T-helper 1 cell treated with Interleukin-12 subunit alpha and Interleukin-12 subunit beta and Interleukin-4 antibody, amounts not matched to agents 30 μg/mL and 1 μg/mL, for 36 hours (primary cell): ENCODE results near the gene CRLF2.
"Not testable (repeated sequence)": the region's sequence is repeated elsewhere in the genome, so short reads cannot be mapped to it uniquely, and the experiment has no call there.

Experiments
- H3K27ac Mint-ChIP-seq: one replicate; pipeline ENCODE4 v1.8.0; 2021; ENCODE audit warnings: mild to moderate bottlenecking, mixed read lengths
- H3K27me3 Mint-ChIP-seq: one replicate; pipeline ENCODE4 v1.8.0; 2021; ENCODE audit warnings: low read depth, mixed read lengths
- H3K36me3 Mint-ChIP-seq: one replicate; pipeline ENCODE4 v1.8.0; 2021; ENCODE audit warnings: low read depth, mixed read lengths
- H3K4me1 Mint-ChIP-seq: one replicate; pipeline ENCODE4 v1.8.0; 2021; ENCODE audit warnings: low read depth, mixed read lengths
- H3K4me3 Mint-ChIP-seq: one replicate; pipeline ENCODE4 v1.8.0; 2021; ENCODE audit warnings: mild to moderate bottlenecking, moderate library complexity, mixed read lengths
- H3K9me3 Mint-ChIP-seq: one replicate; pipeline ENCODE4 v1.8.0; 2021; ENCODE audit warnings: mixed read lengths

The CRLF2 gene

DNA sequence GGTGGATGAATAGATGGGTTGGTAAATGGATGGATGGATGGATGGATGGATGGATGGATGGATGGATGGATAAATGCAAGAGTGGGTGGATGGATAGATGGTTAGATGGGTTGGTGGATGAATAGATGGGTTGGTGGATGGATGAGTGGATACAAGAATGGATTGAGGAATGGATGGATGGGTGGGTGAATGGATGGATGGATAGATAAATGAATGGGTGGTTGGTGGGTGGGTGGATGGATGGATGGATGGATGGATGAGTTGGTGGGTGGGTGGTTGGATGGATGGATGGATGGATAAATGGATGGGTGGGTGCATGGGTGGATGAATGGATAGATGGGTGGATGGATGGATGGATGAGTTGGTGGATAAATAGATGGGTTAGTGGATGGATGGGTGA is 13.8 kb upstream of the CRLF2 start:
- Mint-ChIP-seq H3K4me3 (no peak overlapping the region), H3K9me3 (peaks cover 40% of the 10 kb centered on the region), H3K4me1 (peaks cover 9% of the 10 kb centered on the region), H3K27me3 (no peaks in the 10 kb centered on the region), H3K36me3 (peaks cover 3% of the 10 kb centered on the region), H3K27ac (peak overlapping the region; percentile 28)

DNA sequence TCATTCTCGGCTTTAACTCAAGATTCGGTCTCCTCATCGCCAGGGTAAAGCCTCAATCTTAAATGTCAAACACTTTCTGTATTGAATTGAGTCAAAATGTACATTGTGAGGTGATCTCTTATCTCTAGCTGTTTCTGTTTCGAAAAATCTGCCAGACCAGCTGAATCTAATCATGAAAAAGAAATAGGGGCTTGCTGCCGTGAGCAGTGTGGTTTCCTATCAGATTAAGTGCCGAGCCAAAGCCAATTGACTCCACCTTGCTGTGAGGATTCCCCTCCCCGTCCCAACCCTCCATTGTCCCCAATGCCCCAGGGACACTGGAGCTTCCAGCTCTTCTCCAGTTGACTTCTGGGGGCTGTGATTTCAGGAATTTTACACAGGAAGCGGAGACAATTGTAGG is 12.5 kb upstream of the CRLF2 start:
- Mint-ChIP-seq H3K4me3 (no peak overlapping the region), H3K27ac (no peak overlapping the region), H3K27me3 (no peaks in the 10 kb centered on the region), H3K9me3 (peaks cover 40% of the 10 kb centered on the region), H3K36me3 (peaks cover 3% of the 10 kb centered on the region), H3K4me1 (peaks cover 9% of the 10 kb centered on the region)

DNA sequence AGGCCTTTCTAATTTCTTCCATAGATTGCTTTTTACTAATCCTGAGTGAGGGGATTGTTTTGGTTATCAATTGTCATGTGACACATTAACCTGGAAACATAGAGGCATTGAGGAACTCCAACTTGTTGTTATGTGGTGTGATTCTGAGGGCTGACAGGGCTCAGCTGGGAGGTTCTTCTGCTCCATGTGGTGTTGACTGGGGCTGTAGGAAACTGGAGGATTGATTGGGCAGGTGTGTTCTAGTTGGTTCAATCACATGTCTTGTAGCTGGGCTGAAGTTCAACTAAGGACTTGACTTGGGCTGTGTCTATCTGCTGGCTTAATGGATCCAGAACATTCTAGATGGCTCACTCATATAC is 10.8 kb upstream of the CRLF2 start:
- Mint-ChIP-seq H3K4me3 (no peak overlapping the region), H3K9me3 (peaks cover 36% of the 10 kb centered on the region), H3K27me3 (no peaks in the 10 kb centered on the region), H3K36me3 (peaks cover 3% of the 10 kb centered on the region), H3K27ac (no peak overlapping the region), H3K4me1 (peaks cover 3% of the 10 kb centered on the region)

DNA sequence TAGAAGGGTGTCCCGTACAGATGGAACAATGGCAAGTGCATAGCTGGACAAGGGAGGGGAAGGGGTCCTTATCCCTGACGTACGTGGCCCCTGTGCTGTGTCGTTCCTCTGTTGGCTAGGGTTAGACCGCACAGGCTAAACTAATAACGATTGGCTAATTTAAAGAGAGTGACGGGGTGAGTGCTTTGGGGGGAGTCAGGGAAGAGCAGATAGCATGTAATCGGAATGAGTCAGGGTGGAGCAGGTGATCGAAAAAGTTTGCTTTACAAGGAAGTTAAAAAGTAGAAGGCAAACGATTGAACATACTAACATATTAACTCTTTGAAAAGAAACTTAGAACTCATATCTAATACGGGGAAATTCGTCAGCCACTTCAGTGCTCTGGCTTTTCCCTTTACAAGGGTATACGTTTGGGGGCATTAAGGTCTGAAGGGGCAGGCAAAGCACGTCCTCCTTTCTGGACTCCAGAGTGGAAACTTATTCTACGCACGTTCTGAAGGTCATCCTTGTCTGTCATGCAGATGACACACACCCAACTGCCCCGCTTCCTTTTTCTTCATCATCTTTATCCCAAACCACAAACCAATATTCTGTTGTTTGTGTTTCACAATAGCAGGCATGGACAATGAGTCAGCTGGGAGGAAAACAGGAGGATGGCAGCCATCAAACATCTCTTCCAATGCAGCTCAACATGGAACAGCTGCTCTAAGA is 10.2 kb upstream of the CRLF2 start:
- H3K4me3 Mint-ChIP-seq, result no peak overlapping the region
- no peaks in the 10 kb centered on the region for H3K27me3 Mint-ChIP-seq
- H3K36me3 Mint-ChIP-seq, result peaks cover 3% of the 10 kb centered on the region
- H3K4me1 Mint-ChIP-seq, result peaks cover 3% of the 10 kb centered on the region
- H3K9me3 Mint-ChIP-seq, result peaks cover 35% of the 10 kb centered on the region
- no peak overlapping the region for H3K27ac Mint-ChIP-seq

DNA sequence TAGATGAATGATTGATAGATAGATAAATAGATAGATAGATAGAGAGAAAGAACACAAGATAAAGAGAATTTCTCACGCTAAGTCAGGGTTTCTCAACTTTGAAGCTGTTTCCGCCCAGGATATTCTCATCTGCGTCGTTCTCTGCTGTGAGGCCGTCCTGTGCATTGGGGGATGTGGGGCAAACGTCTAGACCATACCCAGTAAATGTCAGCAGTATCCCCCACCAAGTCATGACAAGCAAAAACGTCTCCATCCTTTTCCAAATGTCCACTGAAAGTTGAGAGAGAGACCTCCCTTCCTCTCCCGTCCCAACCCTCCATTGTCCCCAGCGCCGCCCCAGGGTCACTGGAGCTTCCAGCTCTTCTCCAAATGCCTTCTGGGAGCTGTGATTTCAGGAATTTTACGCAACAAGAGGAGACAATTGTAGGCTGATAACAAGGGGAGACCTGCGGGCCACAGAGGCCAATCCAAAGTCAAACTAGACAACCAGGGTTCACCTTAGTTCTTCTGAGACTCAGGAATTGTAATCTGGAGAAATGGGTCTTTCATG is 8.9 kb upstream of the CRLF2 start:
- peaks cover 3% of the 10 kb centered on the region for H3K36me3 Mint-ChIP-seq
- H3K9me3 Mint-ChIP-seq, result peaks cover 24% of the 10 kb centered on the region
- no peaks in the 10 kb centered on the region for H3K27me3 Mint-ChIP-seq
- no peak overlapping the region for H3K4me3 Mint-ChIP-seq
- no peak overlapping the region for H3K27ac Mint-ChIP-seq
- peaks cover 3% of the 10 kb centered on the region for H3K4me1 Mint-ChIP-seq

DNA sequence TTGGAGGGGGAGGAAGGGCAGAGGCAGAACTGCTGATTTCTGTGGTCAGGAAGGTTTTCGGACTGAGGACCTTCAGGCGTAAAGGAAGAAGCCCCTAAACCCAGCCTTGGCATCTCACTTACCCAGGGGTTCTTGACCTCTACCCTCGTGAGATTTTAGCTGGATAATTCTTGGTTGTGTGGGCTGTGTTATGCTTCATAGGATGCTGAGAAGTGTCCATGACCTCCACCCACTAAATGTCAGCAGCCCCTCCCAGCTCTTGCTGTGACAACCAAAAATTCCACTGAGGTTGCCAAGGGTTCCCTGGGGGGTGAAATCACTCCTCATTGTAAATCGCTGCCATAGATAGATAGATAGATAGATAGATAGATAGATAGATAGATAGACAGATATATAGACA is 5.8 kb upstream of the CRLF2 start:
- Mint-ChIP-seq H3K27ac (no peak overlapping the region), H3K36me3 (peaks cover 2% of the 10 kb centered on the region), H3K9me3 (peaks cover 10% of the 10 kb centered on the region), H3K4me3 (no peak overlapping the region), H3K27me3 (no peaks in the 10 kb centered on the region), H3K4me1 (peaks cover 8% of the 10 kb centered on the region)

DNA sequence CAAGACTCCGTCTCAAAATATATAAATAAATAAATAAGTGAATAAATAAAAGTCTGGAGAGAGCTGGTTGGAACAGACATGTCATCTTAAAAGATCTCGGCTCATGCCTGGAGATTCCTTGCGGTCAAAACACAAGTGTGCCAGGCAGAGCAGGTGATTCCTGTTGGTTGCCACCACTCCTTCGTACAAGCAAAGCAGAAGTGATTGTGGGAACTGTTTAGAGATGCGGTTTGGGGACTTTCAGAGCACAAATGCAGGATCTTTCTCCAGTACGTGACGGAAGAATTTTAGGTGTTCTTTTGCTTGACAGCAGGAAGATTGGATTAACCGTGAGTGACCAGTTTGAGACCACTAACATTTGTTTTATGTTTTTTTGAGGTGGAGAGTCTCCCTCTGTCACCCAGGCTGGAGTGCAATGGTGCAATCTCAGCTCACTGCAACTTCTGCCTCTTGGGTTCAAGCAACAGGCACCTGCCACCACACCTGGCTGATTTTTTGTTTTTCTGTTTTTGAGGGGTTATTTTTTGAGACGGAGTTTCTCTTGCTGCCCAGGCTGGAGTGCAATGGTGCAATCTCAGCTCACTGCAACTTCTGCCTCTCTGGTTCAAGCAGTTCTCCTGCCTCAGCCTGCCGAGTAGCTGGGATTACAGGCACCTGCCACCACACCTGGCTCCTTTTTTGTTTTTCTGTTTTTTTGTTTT is 2.8 kb upstream of the CRLF2 start:
- H3K27me3 Mint-ChIP-seq, result peaks cover 3% of the 10 kb centered on the region
- peaks cover 21% of the 10 kb centered on the region for H3K4me1 Mint-ChIP-seq
- H3K36me3 Mint-ChIP-seq, result peaks cover 9% of the 10 kb centered on the region
- H3K9me3 Mint-ChIP-seq, result peaks cover 11% of the 10 kb centered on the region
- H3K4me3 Mint-ChIP-seq, result peak overlapping the region; percentile 40
- no peak overlapping the region for H3K27ac Mint-ChIP-seq

DNA sequence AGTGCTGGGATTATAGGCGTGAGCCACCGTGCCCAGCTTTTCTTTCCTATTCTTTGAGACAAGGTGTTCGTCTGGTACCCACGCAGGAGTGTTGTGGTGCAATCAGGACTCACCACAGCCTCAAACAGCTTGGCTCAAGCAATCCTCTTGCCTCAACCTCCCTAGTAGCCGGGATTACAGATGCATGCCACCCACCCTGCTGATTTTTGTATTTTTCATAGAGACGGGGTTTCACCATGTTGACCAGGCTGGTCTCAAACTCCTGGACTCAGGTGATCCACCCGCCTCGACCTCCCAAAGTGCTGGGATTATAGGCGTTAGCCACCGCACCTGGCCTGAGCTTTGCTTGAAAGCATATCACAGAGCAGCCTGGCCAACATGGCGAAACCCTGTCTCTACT is 1.5 kb upstream of the CRLF2 start:
- Mint-ChIP-seq H3K27me3 (peaks cover 3% of the 10 kb centered on the region), H3K4me3 (no peak overlapping the region), H3K9me3 (peaks cover 11% of the 10 kb centered on the region), H3K4me1 (peaks cover 25% of the 10 kb centered on the region), H3K36me3 (peaks cover 13% of the 10 kb centered on the region), H3K27ac (peak overlapping the region; percentile 52)

DNA sequence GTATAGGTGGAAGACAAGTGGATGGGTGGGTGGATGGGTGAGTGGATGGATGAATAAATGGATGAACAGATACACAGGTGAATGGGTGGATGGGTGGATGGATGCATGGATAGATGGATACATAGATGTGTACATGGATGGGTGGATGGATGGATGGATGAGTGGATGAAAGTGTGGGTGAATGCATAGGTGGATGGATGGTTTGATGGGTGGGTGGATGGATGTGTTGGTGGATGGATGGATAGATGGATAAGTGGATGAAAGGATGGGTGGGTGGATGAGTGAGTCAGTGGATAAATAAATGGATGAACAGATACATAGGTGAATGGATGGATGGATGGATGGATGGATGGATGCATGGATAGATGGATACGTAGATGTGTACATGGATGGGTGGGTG is 1.6 kb downstream of the CRLF2 start:
- peaks cover 18% of the 10 kb centered on the region for H3K36me3 Mint-ChIP-seq

DNA sequence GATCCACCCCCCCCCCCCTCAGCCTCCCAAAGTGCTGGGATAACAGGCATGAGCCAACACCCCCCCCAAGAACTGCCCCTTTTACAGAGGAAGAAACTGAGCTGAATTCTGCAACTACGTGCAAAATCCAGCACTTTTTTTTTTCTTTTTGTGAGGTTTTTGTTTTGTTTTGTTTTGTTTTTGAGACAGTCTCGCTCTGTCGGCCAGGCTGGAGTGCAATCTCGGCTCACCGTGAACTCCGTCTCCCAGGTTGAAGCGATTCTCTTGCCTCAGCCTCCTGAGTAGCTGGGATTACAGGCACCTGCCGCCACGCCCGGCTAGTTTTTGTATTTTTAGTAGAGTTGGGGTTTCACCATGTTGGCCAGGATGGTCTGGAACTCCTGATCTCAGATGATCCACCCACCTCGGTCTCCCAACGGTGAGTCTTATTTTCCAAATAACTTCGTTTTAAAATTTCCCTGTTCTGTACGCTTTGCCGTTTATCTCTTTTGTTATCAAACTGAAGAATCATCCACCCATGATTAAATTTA is 4.9 kb downstream of the CRLF2 start:
- peaks cover 3% of the 10 kb centered on the region for H3K27me3 Mint-ChIP-seq
- peak overlapping the region; percentile 78 for H3K27ac Mint-ChIP-seq
- peaks cover 17% of the 10 kb centered on the region for H3K36me3 Mint-ChIP-seq

More for the DNA sequence above, 1.6 kb downstream of the CRLF2 start:
- Mint-ChIP-seq H3K4me3 (peak overlapping the region; percentile 16), H3K9me3 (peaks cover 11% of the 10 kb centered on the region), H3K27me3 (peaks cover 3% of the 10 kb centered on the region), H3K4me1 (peaks cover 35% of the 10 kb centered on the region), H3K27ac (peak overlapping the region; percentile 7)

DNA sequence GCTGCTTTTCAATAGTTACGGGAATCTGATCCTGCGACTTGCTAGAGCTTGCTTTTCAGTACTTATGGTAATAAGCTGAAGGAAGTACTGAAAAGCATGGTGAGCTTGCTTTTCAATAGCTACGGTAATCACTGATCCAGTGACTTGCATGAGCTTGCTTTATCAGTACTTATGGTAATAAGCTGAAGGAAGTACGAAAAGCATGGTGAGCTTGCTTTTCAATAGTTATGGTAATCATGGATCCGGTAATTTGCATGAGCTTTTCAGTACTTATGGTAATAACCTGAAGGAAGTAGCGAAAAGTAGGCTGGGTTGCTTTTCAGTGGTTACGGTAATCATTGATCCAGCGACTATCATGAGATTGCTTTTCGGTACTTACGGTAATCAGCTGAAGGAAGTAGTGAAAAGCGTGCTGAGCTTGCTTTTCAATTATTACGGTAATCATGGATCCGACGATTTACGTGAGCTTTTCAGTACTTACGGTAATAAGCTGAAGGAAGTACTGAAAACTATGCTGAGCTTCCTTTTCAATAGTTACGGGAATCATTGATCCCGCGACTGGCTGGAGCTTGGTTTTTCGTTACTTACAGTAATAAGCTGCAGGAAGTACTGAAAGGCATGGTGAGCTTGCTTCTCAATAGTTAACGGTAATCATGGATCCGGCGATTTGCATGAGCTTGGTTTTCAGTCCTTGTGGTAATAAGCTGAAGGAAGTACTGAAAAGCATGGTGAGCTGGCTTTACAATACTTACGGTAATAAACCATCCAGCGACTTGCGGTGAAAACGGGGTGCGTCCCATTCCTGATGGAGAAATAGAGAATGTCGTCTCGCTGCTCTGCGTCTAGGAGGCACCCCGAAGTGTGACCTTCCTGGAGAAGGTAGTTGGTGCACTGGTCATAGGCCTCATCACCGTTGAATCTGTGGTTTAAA is 6.5 kb downstream of the CRLF2 start:
- H3K27ac Mint-ChIP-seq, result no peak overlapping the region
- H3K4me3 Mint-ChIP-seq, result peak overlapping the region; percentile 54
- peaks cover 7% of the 10 kb centered on the region for H3K9me3 Mint-ChIP-seq
- H3K4me1 Mint-ChIP-seq, result peaks cover 24% of the 10 kb centered on the region
- no peaks in the 10 kb centered on the region for H3K27me3 Mint-ChIP-seq
- peaks cover 13% of the 10 kb centered on the region for H3K36me3 Mint-ChIP-seq

More for the DNA sequence above, 4.9 kb downstream of the CRLF2 start:
- Mint-ChIP-seq H3K9me3 (peaks cover 10% of the 10 kb centered on the region), H3K4me1 (peaks cover 30% of the 10 kb centered on the region), H3K4me3 (peak overlapping the region; percentile 68)

DNA sequence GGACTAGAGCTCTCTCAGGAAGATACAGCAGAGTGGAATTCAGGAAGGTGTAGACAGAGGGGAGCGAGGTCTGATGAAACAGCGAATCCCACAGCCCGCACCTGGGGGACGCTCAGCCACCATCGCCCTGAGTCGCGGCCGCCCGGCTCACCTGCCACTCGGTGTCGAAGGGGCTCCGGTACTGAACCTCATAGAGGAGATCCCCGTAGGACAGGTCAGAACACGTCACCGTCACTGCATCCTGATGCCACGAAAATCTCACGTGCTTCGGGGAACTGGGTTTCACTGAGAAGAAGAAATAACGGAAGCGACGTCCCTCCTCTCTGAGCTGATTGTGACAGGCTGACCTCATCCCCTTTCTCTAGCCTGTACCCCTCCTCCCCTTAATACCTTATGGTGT is 10.2 kb downstream of the CRLF2 start:
- Mint-ChIP-seq H3K36me3 (no peaks in the 10 kb centered on the region), H3K27ac (no peak overlapping the region), H3K9me3 (no peaks in the 10 kb centered on the region), H3K27me3 (no peaks in the 10 kb centered on the region), H3K4me1 (peaks cover 5% of the 10 kb centered on the region), H3K4me3 (no peak overlapping the region)

DNA sequence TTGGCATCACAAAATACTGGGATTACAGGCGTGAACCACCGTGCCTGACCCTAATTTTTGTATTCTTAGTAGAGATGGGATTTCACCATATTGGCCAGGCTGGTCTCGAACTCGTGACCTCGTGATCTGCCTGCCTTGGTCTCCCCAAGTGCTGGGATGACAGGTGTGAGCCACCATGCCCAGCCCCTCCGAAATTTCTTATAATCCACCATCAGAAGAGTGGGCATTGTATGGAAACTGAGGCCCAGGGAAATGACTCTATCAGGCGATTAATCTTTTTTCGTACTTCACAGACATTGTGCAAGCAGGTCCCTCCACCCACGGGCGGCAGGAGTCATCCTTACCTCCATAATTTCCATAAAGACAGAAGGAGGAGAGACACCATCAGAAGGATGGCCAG is 16.0 kb downstream of the CRLF2 start:
- H3K4me3 Mint-ChIP-seq, result no peak overlapping the region
- no peaks in the 10 kb centered on the region for H3K27me3 Mint-ChIP-seq
- H3K36me3 Mint-ChIP-seq, result peaks cover 11% of the 10 kb centered on the region
- no peaks in the 10 kb centered on the region for H3K4me1 Mint-ChIP-seq
- peaks cover 3% of the 10 kb centered on the region for H3K9me3 Mint-ChIP-seq
- H3K27ac Mint-ChIP-seq, result no peak overlapping the region

DNA sequence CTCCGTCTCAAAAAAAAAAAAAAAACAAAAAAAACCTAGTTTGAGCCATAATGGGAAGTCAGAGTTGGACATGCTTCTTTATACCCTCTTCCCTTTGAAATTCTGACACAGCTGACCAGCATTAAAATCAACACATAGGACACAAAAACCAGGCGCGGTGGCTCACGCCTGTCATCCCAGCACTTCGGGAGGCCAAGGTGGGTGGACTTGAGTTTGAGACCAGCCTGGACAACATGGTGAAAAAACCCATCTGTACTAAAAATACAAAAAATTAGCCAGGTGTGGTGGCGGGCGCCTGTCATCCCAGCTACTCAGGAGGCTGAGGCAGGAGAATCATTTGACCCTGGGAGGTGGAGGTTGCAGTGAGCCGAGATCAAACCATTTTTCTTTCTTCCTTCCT is 20.3 kb downstream of the CRLF2 start:
- H3K4me1 Mint-ChIP-seq, H3K27ac Mint-ChIP-seq, H3K9me3 Mint-ChIP-seq, H3K4me3 Mint-ChIP-seq, H3K27me3 Mint-ChIP-seq: not testable (repeated sequence)
- H3K36me3 Mint-ChIP-seq, result peaks cover 13% of the 10 kb centered on the region
